Endothelial cell of umbilical vein (primary cell): ENCODE results near the gene COL5A1.

ENCODE experiments used
- CTCF ChIP-seq, 2 donors: IDR thresholded peaks; 1 replicate in 1 of 2; 2 replicates in 1 of 2; pipeline ENCODE4 v1.5.1; 2011; ENCODE audit warnings: low read length in 2 of 2, mild to moderate bottlenecking in 2 of 2, moderate library complexity in 2 of 2, control low read depth in 1 of 2, inconsistent platforms in 1 of 2, low read depth in 1 of 2; ENCODE audit not compliant: insufficient read depth in 1 of 2; ENCODE audit errors: extremely low read depth in 1 of 2
- EZH2 ChIP-seq: IDR thresholded peaks from 2 replicates; pipeline ENCODE4 v1.6.1; 2012; ENCODE audit warnings: borderline replicate concordance, low read depth, mild to moderate bottlenecking, moderate library complexity, low read length, inconsistent platforms; ENCODE audit not compliant: severe bottlenecking
- FOS ChIP-seq: IDR thresholded peaks from 2 replicates; pipeline ENCODE4 v1.6.1; 2011; ENCODE audit warnings: mild to moderate bottlenecking, low read length, moderate library complexity, borderline replicate concordance; ENCODE audit not compliant: insufficient read depth
- GATA2 ChIP-seq: IDR thresholded peaks from 2 replicates; pipeline ENCODE4 v1.7.0; 2011; ENCODE audit warnings: low read depth, mild to moderate bottlenecking, moderate library complexity, mixed read lengths, low read length; ENCODE audit not compliant: insufficient read length, insufficient read depth
- JUN ChIP-seq: IDR thresholded peaks from 2 replicates; pipeline ENCODE4 v1.6.1; 2011; ENCODE audit warnings: borderline replicate concordance, low read depth; ENCODE audit not compliant: insufficient read length, insufficient read depth
- MYC ChIP-seq: IDR thresholded peaks from one replicate; pipeline ENCODE4 v1.6.1; 2011; ENCODE audit warnings: mild to moderate bottlenecking, low read depth, low read length
- POLR2A ChIP-seq: IDR thresholded peaks from 2 replicates; pipeline ENCODE4 v1.6.1; 2012; ENCODE audit warnings: low read depth, mild to moderate bottlenecking, control low read depth, low read length
- POLR2AphosphoS5 ChIP-seq: IDR thresholded peaks from 2 replicates; pipeline ENCODE4 v1.6.1; 2012; ENCODE audit warnings: low read depth, mild to moderate bottlenecking, control low read depth, low read length, moderate library complexity; ENCODE audit not compliant: insufficient read depth
- TF ChIP-seq, protein P1 (sequence below): IDR thresholded peaks from 2 replicates; pipeline ENCODE4 v1.6.1; 2011; ENCODE audit not compliant: insufficient read depth, insufficient read length

DNA sequence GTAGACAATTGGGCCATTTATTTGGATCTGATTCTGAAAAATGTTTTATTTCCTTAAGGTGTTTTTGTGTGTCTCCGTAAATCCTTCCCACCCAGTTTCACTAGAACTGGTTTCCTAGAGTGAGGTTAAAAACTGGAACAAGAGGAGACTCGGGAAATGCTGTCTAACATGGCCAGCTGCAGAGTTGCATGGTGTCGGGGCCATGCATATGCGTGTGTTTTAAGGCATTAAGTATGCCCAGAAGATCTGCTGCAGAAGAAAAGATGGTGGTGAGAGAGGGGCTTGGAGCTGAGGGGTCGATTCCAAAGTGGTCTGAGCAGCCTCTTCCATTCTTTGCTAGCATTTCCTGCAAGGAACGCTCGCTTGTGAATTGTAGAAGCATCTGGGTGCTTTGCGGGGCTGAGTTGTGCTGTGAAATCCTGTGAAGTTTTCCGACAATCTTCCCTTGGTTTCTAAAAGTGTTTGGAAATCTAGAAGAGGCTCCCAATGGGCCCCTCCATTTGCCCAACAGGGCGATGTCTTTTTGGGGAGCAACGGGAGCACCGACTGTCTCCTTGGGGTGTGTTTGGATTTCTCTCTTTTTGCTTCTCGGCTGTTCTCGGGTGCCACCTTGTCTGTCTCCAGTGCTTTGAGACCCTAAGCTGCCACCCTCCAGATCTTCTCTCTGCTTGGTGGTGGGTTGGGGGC, 113.8 kb downstream of the COL5A1 start:
- TF ChIP-seq CTCF (IDR thresholded peaks at IDR 0.05; ENCODE audit: extremely low read depth in 1 of 2, insufficient read depth in 1 of 2, low read depth in 1 of 2, low read length in 2 of 2) (no peak), POLR2A (no peak), FOS (no peak), EZH2 (no peak), GATA2 (no peak), POLR2AphosphoS5 (no peak), JUN (no peak), MYC (no peak)
- TF ChIP-seq, protein P1, sequence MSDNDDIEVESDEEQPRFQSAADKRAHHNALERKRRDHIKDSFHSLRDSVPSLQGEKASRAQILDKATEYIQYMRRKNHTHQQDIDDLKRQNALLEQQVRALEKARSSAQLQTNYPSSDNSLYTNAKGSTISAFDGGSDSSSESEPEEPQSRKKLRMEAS = no peak
